Endothelial cell of umbilical vein (primary cell): ENCODE results near the gene PDE6C. TPM values are rescaled to one million over a fixed set of nuclear protein-coding genes. Genes with fewer than 3 reads are reported as not detected.

Experiments used
- BruUV-seq: library from RNA; stranded (reverse); fragments of 400-500 nt; replicated peaks from 2 replicates; lab custom pipeline; 2021; lab: Mats Ljungman, UMichigan
- CTCF ChIA-PET: fragments of 300-600, 350-600 bp; sonication (Branson Sonifier 250); formaldehyde crosslinking; loops from one replicate; lab custom pipeline; 2021; ENCODE audit warnings: antibody characterized with exemption, inconsistent platforms; lab: Charles Lee
- POLR2A ChIA-PET: fragments of 300-600, 350-600 bp; sonication (Branson Sonifier 250); formaldehyde crosslinking; loops from one replicate; lab custom pipeline; 2021; ENCODE audit warnings: antibody characterized with exemption, inconsistent platforms; lab: Charles Lee
- DNase-seq: peaks from one replicate; pipeline ENCODE4 v3.0.0-alpha.2; 2011; ENCODE audit warnings: low read depth, low spot score
- FAIRE-seq: peaks from 2 replicates; lab custom pipeline; 2011; peaks lifted over from hg19 to GRCh38; lab: Jason Lieb, UNC
- H2AFZ ChIP-seq: 2 replicates; pipeline ENCODE4 v1.6.0; 2012; ENCODE audit warnings: low read depth, low read length, control low read depth, inconsistent platforms
- H3K27ac ChIP-seq: 2 replicates; pipeline ENCODE4 v1.5.1; 2011; ENCODE audit warnings: low read depth, mild to moderate bottlenecking, control low read depth, low read length, moderate library complexity; ENCODE audit not compliant: insufficient read depth
- H3K27me3 ChIP-seq, 2 experiments: 2 replicates each; pipeline versions ENCODE4 v1.6.0 to v1.6.1; 2011; ENCODE audit warnings: low read length in 2 of 2, mixed read lengths in 1 of 2; ENCODE audit not compliant: control insufficient read depth in 2 of 2, insufficient read depth in 2 of 2
- H3K36me3 ChIP-seq, 2 experiments: 2 replicates in 1 of 2; 3 replicates in 1 of 2; pipeline ENCODE4 v1.5.1; 2011; ENCODE audit warnings: low read length in 2 of 2, mild to moderate bottlenecking in 1 of 2, moderate library complexity in 1 of 2; ENCODE audit not compliant: control insufficient read depth in 2 of 2, insufficient read depth in 2 of 2; ENCODE audit errors: extremely low read depth in 1 of 2
- H3K4me1 ChIP-seq: 3 replicates; pipeline ENCODE4 v1.5.1; 2011; ENCODE audit warnings: mild to moderate bottlenecking, low read length; ENCODE audit not compliant: control insufficient read depth, insufficient read depth; ENCODE audit errors: extremely low read depth
- H3K4me2 ChIP-seq: 2 replicates; pipeline ENCODE4 v1.6.1; 2011; ENCODE audit warnings: low read length, control low read depth, mixed read lengths; ENCODE audit not compliant: insufficient read depth
- H3K4me3 ChIP-seq, 3 experiments: fragments of 200-600 bp in 1 of 3; sonication (generic), shearing (Covaris generic) in 1 of 3; replicated peaks in 1 of 3; 2 replicates each; pipeline ENCODE4 v1.5.1; 2011 to 2016; ENCODE audit warnings: control low read depth in 3 of 3, low read length in 3 of 3, mild to moderate bottlenecking in 2 of 3, inconsistent platforms in 1 of 3, low read depth in 1 of 3, moderate library complexity in 1 of 3; ENCODE audit not compliant: insufficient read depth in 1 of 3
- H3K79me2 ChIP-seq: 2 replicates; pipeline ENCODE4 v1.6.0; 2012; ENCODE audit warnings: low read length, inconsistent platforms; ENCODE audit not compliant: control insufficient read depth, insufficient read depth
- H3K9ac ChIP-seq: replicated peaks from 2 replicates; pipeline ENCODE3; 2011; ENCODE audit warnings: low read length, control low read depth; ENCODE audit not compliant: insufficient read depth; ENCODE audit errors: extremely low read depth
- H3K9me1 ChIP-seq: replicated peaks from 3 replicates; pipeline ENCODE4 v1.6.0; 2011; ENCODE audit warnings: mild to moderate bottlenecking, low read length; ENCODE audit not compliant: control insufficient read depth, insufficient read depth; ENCODE audit errors: extremely low read depth
- H3K9me3 ChIP-seq: replicated peaks from 2 replicates; pipeline ENCODE4 v1.5.1; 2012; ENCODE audit warnings: low read length, inconsistent platforms; ENCODE audit not compliant: control insufficient read depth, insufficient read depth
- H4K20me1 ChIP-seq: replicated peaks from 2 replicates; pipeline ENCODE3; 2011; ENCODE audit warnings: mild to moderate bottlenecking, low read length; ENCODE audit not compliant: control insufficient read depth, insufficient read depth; ENCODE audit errors: extremely low read depth
- CTCF ChIP-seq, 2 donors: IDR thresholded peaks; 1 replicate in 1 of 2; 2 replicates in 1 of 2; pipeline ENCODE4 v1.5.1; 2011; ENCODE audit warnings: low read length in 2 of 2, mild to moderate bottlenecking in 2 of 2, moderate library complexity in 2 of 2, control low read depth in 1 of 2, inconsistent platforms in 1 of 2, low read depth in 1 of 2; ENCODE audit not compliant: insufficient read depth in 1 of 2; ENCODE audit errors: extremely low read depth in 1 of 2
- EZH2 ChIP-seq: IDR thresholded peaks from 2 replicates; pipeline ENCODE4 v1.6.1; 2012; ENCODE audit warnings: borderline replicate concordance, low read depth, mild to moderate bottlenecking, moderate library complexity, low read length, inconsistent platforms; ENCODE audit not compliant: severe bottlenecking
- FOS ChIP-seq: IDR thresholded peaks from 2 replicates; pipeline ENCODE4 v1.6.1; 2011; ENCODE audit warnings: mild to moderate bottlenecking, low read length, moderate library complexity, borderline replicate concordance; ENCODE audit not compliant: insufficient read depth
- GATA2 ChIP-seq: IDR thresholded peaks from 2 replicates; pipeline ENCODE4 v1.7.0; 2011; ENCODE audit warnings: low read depth, mild to moderate bottlenecking, moderate library complexity, mixed read lengths, low read length; ENCODE audit not compliant: insufficient read length, insufficient read depth
- JUN ChIP-seq: IDR thresholded peaks from 2 replicates; pipeline ENCODE4 v1.6.1; 2011; ENCODE audit warnings: borderline replicate concordance, low read depth; ENCODE audit not compliant: insufficient read length, insufficient read depth
- MYC ChIP-seq: IDR thresholded peaks from one replicate; pipeline ENCODE4 v1.6.1; 2011; ENCODE audit warnings: mild to moderate bottlenecking, low read depth, low read length
- POLR2A ChIP-seq: IDR thresholded peaks from 2 replicates; pipeline ENCODE4 v1.6.1; 2012; ENCODE audit warnings: low read depth, mild to moderate bottlenecking, control low read depth, low read length
- POLR2AphosphoS5 ChIP-seq: IDR thresholded peaks from 2 replicates; pipeline ENCODE4 v1.6.1; 2012; ENCODE audit warnings: low read depth, mild to moderate bottlenecking, control low read depth, low read length, moderate library complexity; ENCODE audit not compliant: insufficient read depth
- dilution Hi-C: fragments of 300-500 bp; cut with MboI; formaldehyde crosslinking; loops from one replicate; pipeline ENCODE4 v1.15.0; 2019; ENCODE audit warnings: low sequenced_read_pairs; ENCODE audit not compliant: extremely low pct_ligation_motif_present
- intact Hi-C: fragments of 100-400 bp; cut with micrococcal nuclease; formaldehyde crosslinking; loops from one replicate; pipeline ENCODE4 v1.10.0; 2022
- polyA plus RNA-seq, 4 experiments: library from polyadenylated mRNA; depleted of rRNA in 3 of 4; stranded (reverse) in 3 of 4; unstranded in 1 of 4; fragments of >200 nt; gene quantifications; 2 replicates each; pipeline versions ENCODE4 v1.2.1 to v1.2.3, GENCODE V29; 2011 to 2012; ENCODE audit warnings: missing spikeins in 1 of 4
- total RNA-seq: library from RNA; stranded (reverse); gene quantifications from 2 replicates; pipeline ENCODE4 v1.2.3, GENCODE V29; 2021
- TF ChIP-seq, protein P1 (sequence below): IDR thresholded peaks from 2 replicates; pipeline ENCODE4 v1.6.1; 2011; ENCODE audit not compliant: insufficient read depth, insufficient read length

Gene PDE6C
- total and polyA plus RNA-seq, 2 donors (not counting 3 experiments of a cell fraction or from before 2014, with no cell fraction given) = not detected

DNA sequence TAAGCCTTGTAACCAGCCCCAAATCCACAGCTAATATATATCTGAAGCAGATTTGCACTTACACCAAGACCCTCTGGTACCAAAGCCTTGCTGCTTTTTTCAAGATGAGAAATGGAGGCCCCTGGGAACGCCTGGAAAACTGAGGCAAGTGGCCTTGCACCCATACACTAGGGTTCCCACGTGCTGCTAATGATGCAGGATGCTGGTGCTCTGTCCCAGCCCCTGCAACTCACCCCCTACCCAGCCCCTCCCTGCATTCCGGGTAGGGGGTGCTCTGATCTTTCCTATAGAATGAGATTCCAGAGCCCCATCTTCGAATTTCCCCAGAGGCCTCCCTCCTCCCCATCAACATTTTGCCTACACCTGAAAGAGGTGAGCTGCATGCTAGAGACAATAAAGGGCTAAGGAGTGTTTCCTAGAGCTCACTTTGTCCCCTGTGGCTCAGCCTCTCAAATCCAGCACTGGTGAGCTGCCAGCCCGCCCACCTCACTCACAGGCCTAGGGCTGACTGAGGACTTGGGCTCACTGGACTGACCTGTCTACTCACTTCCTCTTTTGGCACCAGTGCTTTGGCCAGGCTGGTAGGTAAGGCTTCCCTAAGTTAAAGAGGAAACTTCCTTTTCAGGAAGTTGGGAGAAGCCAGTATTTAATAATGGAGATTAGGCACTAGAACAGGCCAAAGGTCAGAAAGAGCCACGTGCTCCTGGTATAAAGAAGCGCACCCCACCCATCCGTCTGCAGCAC lies 21.1 kb upstream of the PDE6C start:
- CTCF ChIA-PET = interaction anchor here (1.9 kb wide), 1 partner anchor 36 kb away, joined by 7 read pairs; no protein-coding TSS in a partner anchor
- no peaks in the 10 kb centered on the region for H3K4me1 ChIP-seq

More for the DNA sequence above, 21.1 kb upstream of the PDE6C start:
- H3K27me3 ChIP-seq = no peaks in the 10 kb centered on the region
- no peak overlapping the region for H3K4me3 ChIP-seq
- H3K4me2 ChIP-seq = no peak overlapping the region
- FAIRE-seq (no peak), DNase-seq (no peak)
- POLR2A ChIA-PET = no interaction called here
- dilution Hi-C loops = no loop called here
- no peaks in the 10 kb centered on the region for H3K9me1 ChIP-seq
- H4K20me1 ChIP-seq = no peaks in the 10 kb centered on the region
- no peaks in the 10 kb centered on the region for H3K9me3 ChIP-seq
- H3K36me3 ChIP-seq = no peaks in the 10 kb centered on the region
- TF ChIP-seq, protein P1, sequence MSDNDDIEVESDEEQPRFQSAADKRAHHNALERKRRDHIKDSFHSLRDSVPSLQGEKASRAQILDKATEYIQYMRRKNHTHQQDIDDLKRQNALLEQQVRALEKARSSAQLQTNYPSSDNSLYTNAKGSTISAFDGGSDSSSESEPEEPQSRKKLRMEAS = no peak
- TF ChIP-seq FOS (no peak), GATA2 (no peak), CTCF (IDR thresholded peaks at IDR 0.05; ENCODE audit: extremely low read depth in 1 of 2, insufficient read depth in 1 of 2, low read depth in 1 of 2, low read length in 2 of 2) (no peak), EZH2 (no peak), POLR2AphosphoS5 (no peak), JUN (no peak), POLR2A (no peak), MYC (no peak)
- no peaks in the 10 kb centered on the region for H3K79me2 ChIP-seq
- intact Hi-C loops = no loop called here
- H3K27ac ChIP-seq = no peak overlapping the region
- BruUV-seq = no TSS peak
- H3K9ac ChIP-seq = no peak overlapping the region
- no peak overlapping the region for H2AFZ ChIP-seq
